K562 (cell line): ENCODE data around the gene ZDHHC16. TPM values are rescaled to one million over a fixed set of nuclear protein-coding genes. Genes with fewer than 3 reads are reported as not detected.

Experiments
- CHD2 ChIP-seq: IDR thresholded peaks from 2 replicates; pipeline ENCODE4 v1.6.1; 2011; ENCODE audit warnings: low read depth, low read length
- CTCFL ChIP-seq: IDR thresholded peaks from 2 replicates; pipeline ENCODE4 v1.6.1; 2011; ENCODE audit warnings: borderline replicate concordance, low read depth, mild to moderate bottlenecking, moderate library complexity, low read length; ENCODE audit not compliant: insufficient read depth, poor library complexity, severe bottlenecking
- DIDO1 ChIP-seq: fragments of 450-650 bp; IDR thresholded peaks from 2 replicates; pipeline ENCODE4 v1.6.1; 2016; ENCODE audit warnings: low read depth, missing biosample characterization, missing genetic modification characterization
- E2F3 ChIP-seq: fragments of 250-450 bp; sonication (Bioruptor Pico); IDR thresholded peaks from 2 replicates; pipeline ENCODE4 v1.4.0; 2020; ENCODE audit warnings: mild to moderate bottlenecking
- ESRRB ChIP-seq: fragments of 250-450 bp; sonication (Bioruptor Pico); IDR thresholded peaks from 2 replicates; pipeline ENCODE4 v1.5.0; 2020; ENCODE audit warnings: mild to moderate bottlenecking, moderate library complexity, borderline replicate concordance
- FIP1L1 ChIP-seq: fragments of 200-400 bp; formaldehyde crosslinking; IDR thresholded peaks from 2 replicates; pipeline ENCODE4 v1.6.1; 2018; ENCODE audit warnings: mild to moderate bottlenecking, low read depth, low read length; ENCODE audit not compliant: poor library complexity, severe bottlenecking
- FOXM1 ChIP-seq, 2 experiments: fragments of 450-650 bp in 1 of 2; sonication (generic) in 1 of 2; formaldehyde crosslinking in 1 of 2; IDR thresholded peaks; 2 replicates each; pipeline versions ENCODE4 v1.6.1 to v1.9.0; 2017 to 2022; ENCODE audit warnings: low read depth in 2 of 2, mild to moderate bottlenecking in 2 of 2, missing genetic modification reagents in 1 of 2, moderate library complexity in 1 of 2
- HDAC6 ChIP-seq: IDR thresholded peaks from 2 replicates; pipeline ENCODE4 v1.6.1; 2012; ENCODE audit warnings: low read depth, mild to moderate bottlenecking, control low read depth, inconsistent platforms, low read length, moderate library complexity
- HLTF ChIP-seq: fragments of 450-650 bp; IDR thresholded peaks from 2 replicates; pipeline ENCODE4 v1.6.1; 2016
- JUNB ChIP-seq: fragments of 450-650 bp; formaldehyde crosslinking; conservative IDR thresholded peaks from 2 replicates; pipeline ENCODE4 v1.4.0; 2020; ENCODE audit warnings: mild to moderate bottlenecking
- KDM5B ChIP-seq: fragments of 200-600 bp; sonication (generic); IDR thresholded peaks from 2 replicates; pipeline ENCODE4 v1.6.1; 2012; ENCODE audit warnings: low read depth, mild to moderate bottlenecking, moderate library complexity, low read length, control low read depth, inconsistent platforms; ENCODE audit not compliant: insufficient replicate concordance
- KLF10 ChIP-seq: fragments of 250-450 bp; sonication (Bioruptor Pico); IDR thresholded peaks from 2 replicates; pipeline ENCODE4 v1.6.1; 2021; ENCODE audit warnings: matching md5 sums
- KLF13 ChIP-seq: fragments of 450-650 bp; IDR thresholded peaks from 2 replicates; pipeline ENCODE4 v1.6.1; 2016; ENCODE audit warnings: missing genetic modification characterization, low read depth, mild to moderate bottlenecking, missing compliant biosample characterization, moderate library complexity, borderline replicate concordance
- NFIX ChIP-seq: fragments of 250-450 bp; sonication (Bioruptor Pico); IDR thresholded peaks from 2 replicates; pipeline ENCODE4 v1.4.0; 2020; ENCODE audit warnings: low read depth, mild to moderate bottlenecking, moderate library complexity
- NFYB ChIP-seq: IDR thresholded peaks from 2 replicates; pipeline ENCODE4 v1.6.1; 2011; ENCODE audit warnings: mild to moderate bottlenecking, moderate library complexity; ENCODE audit not compliant: insufficient read length; ENCODE audit errors: extremely low read depth
- POLR3G ChIP-seq: IDR thresholded peaks from 2 replicates; pipeline ENCODE4 v1.6.1; 2011; ENCODE audit not compliant: insufficient read length, insufficient replicate concordance; ENCODE audit errors: extremely low read depth
- SIN3B ChIP-seq: fragments of 450-650 bp; IDR thresholded peaks from 2 replicates; pipeline ENCODE4 v1.6.1; 2017; ENCODE audit warnings: low read depth, mild to moderate bottlenecking, moderate library complexity
- SP2 ChIP-seq: IDR thresholded peaks from 2 replicates; pipeline ENCODE4 v1.6.1; 2011; ENCODE audit warnings: mild to moderate bottlenecking, low read depth, low read length, moderate library complexity; ENCODE audit not compliant: poor library complexity, severe bottlenecking; ENCODE audit errors: extremely low read depth
- ZBTB17 ChIP-seq: fragments of 450-650 bp; formaldehyde crosslinking; IDR thresholded peaks from 2 replicates; pipeline ENCODE4 v1.4.0; 2020; ENCODE audit warnings: mild to moderate bottlenecking
- ZNF184 ChIP-seq: sonication (generic); formaldehyde crosslinking; IDR thresholded peaks from 2 replicates; pipeline ENCODE4 v1.5.0; 2020; ENCODE audit warnings: missing genetic modification reagents
- ZNF23 ChIP-seq: fragments of 250-450 bp; sonication (Bioruptor Pico); IDR thresholded peaks from 2 replicates; pipeline ENCODE4 v1.4.0; 2020; ENCODE audit warnings: mild to moderate bottlenecking
- ZNF277 ChIP-seq: fragments of 250-450 bp; sonication (Bioruptor Pico); IDR thresholded peaks from 2 replicates; pipeline ENCODE4 v1.8.0; 2022; ENCODE audit warnings: inconsistent platforms, mild to moderate bottlenecking, moderate library complexity, borderline replicate concordance
- ZNF551 ChIP-seq: fragments of 250-450 bp; sonication (Bioruptor Pico); IDR thresholded peaks from 2 replicates; pipeline ENCODE4 v1.5.0; 2021; ENCODE audit warnings: mild to moderate bottlenecking, moderate library complexity
- ZNF586 ChIP-seq: fragments of 450-650 bp; formaldehyde crosslinking; conservative IDR thresholded peaks from 2 replicates; pipeline ENCODE4 v1.4.0; 2020; ENCODE audit warnings: mild to moderate bottlenecking, moderate library complexity
- ZNF766 ChIP-seq: fragments of 200-800 bp; sonication (Bioruptor generic); conservative IDR thresholded peaks from 2 replicates; pipeline ENCODE4 v1.6.1; 2016; ENCODE audit warnings: missing genetic modification characterization, missing compliant biosample characterization
- polyA plus RNA-seq, 8 experiments: library from polyadenylated mRNA; depleted of rRNA in 4 of 8; stranded (reverse) in 5 of 8; unstranded in 3 of 8; fragments of >200 nt; fragmentation: Nextera tagmentation in 2 of 8; fragmentation: Illumina TruSeq in 1 of 8; extraction: Ambion mirVana in 2 of 8; extraction: Trizol in 1 of 8; gene quantifications; 2 replicates each; pipeline versions ENCODE4 v1.2.1 to v1.2.3, GENCODE V29; 2011 to 2014; ENCODE audit warnings: inconsistent platforms in 1 of 8, missing spikeins in 1 of 8
- total RNA-seq, 7 experiments: library from RNA; depleted of rRNA in 6 of 7; stranded (reverse); fragments of >200 nt in 6 of 7; fragmentation: Illumina TruSeq in 2 of 7; extraction: Trizol in 2 of 7; gene quantifications; 2 replicates each; pipeline versions ENCODE4 v1.2.1 to v1.2.3, GENCODE V29; 2011 to 2021; ENCODE audit warnings: low replicate concordance in 1 of 7

Gene ZDHHC16
- total and polyA plus RNA-seq, 9 of the 15 experiments (the other 6 are each of a cell fraction or from before 2014, with no cell fraction given) = 12.5 to 33.8 (median 21.3) TPM

- TF ChIP-seq E2F3 = peak; percentile 60; the same call in 1 of the 2 replicates
- TF ChIP-seq ZNF184 (CRISPR knock-in tag) = no peak
- no peak for TF ChIP-seq HDAC6
- peak; percentile 57 for TF ChIP-seq KDM5B
- TF ChIP-seq SP2 = no peak
- no peak for TF ChIP-seq ZNF766
- no peak for TF ChIP-seq SIN3B
- 0 out of 2 replicates have a peak, but pooled peaks have one; percentile 17 for TF ChIP-seq ZBTB17 (CRISPR knock-in tag)
- TF ChIP-seq FIP1L1 = peak; percentile 30
- TF ChIP-seq POLR3G = no peak
- TF ChIP-seq KLF13 (tag) = no peak
- TF ChIP-seq DIDO1 (tag) = no peak
- peak; percentile 30; the same call in 1 of the 2 replicates for TF ChIP-seq CHD2
- no peak for TF ChIP-seq ESRRB (CRISPR knock-in tag)
- TF ChIP-seq KLF10 (CRISPR knock-in tag) = no peak
- TF ChIP-seq JUNB (CRISPR knock-in tag) = no peak
- peak; percentile 96 for TF ChIP-seq CTCFL
- no peak for TF ChIP-seq NFYB
- no peak for TF ChIP-seq FOXM1 (IDR thresholded peaks at IDR 0.05; ENCODE audit: low read depth)
- TF ChIP-seq FOXM1 (CRISPR knock-in tag; IDR thresholded peaks at IDR 0.05; ENCODE audit: low read depth) = no peak
- no peak for TF ChIP-seq HLTF
- no peak for TF ChIP-seq NFIX (CRISPR knock-in tag)
- no peak for TF ChIP-seq ZNF277 (CRISPR knock-in tag)
- TF ChIP-seq ZNF551 (CRISPR knock-in tag) = no peak
- TF ChIP-seq ZNF23 (CRISPR knock-in tag) = no peak
- no peak for TF ChIP-seq ZNF586 (CRISPR knock-in tag)
Measured at GRCh38 chr10:97425964-97426775, 19.8 kb upstream of the ZDHHC16 start, which contains the start of gene PGAM1 (continued).
